Activated CD4-positive, alpha-beta T cell treated with anti-CD3 and anti-CD28 coated beads, Interleukin-2, amount 50 U/mL, for 24 hours (primary cell): ENCODE data around the gene DRC7.
"Not testable (repeated sequence)": the region's sequence is repeated elsewhere in the genome, so short reads cannot be mapped to it uniquely, and the experiment has no call there.

Experiments
- DNase-seq, 2 donors: peaks; one replicate each; pipeline ENCODE4 v3.0.0-alpha.2; 2020; ENCODE audit warnings: low read depth in 1 of 2, low spot score in 1 of 2

The DRC7 gene

GRCh38 chr16:57711993-57712392 is 17.4 kb downstream of the DRC7 start:
- no peak for DNase-seq

GRCh38 chr16:57712569-57712968 is 18.0 kb downstream of the DRC7 start:
- DNase-seq: not testable (repeated sequence)

DNA sequence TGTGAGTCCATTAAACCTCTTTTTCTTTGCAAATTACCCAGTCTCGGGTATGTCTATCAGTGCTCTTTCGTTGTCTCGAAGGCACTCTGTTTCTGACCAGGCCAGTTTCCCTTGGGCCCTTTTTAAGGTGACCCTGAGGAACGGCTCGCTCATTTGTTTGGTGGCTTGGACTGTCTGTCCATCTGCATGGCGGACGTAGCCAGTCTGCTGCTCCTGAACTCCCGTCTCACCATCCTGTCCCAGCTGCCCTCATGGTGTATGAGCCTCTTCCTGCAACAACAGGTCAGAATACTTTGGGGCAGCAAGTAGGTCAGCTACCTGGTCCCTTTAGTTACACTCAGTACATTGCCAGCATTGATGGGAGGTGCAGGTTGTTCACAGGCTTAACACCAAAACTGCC is 19.0 kb downstream of the DRC7 start:
- no peak for DNase-seq

GRCh38 chr16:57714047-57714446 is 19.4 kb downstream of the DRC7 start:
- no peak for DNase-seq

DNA sequence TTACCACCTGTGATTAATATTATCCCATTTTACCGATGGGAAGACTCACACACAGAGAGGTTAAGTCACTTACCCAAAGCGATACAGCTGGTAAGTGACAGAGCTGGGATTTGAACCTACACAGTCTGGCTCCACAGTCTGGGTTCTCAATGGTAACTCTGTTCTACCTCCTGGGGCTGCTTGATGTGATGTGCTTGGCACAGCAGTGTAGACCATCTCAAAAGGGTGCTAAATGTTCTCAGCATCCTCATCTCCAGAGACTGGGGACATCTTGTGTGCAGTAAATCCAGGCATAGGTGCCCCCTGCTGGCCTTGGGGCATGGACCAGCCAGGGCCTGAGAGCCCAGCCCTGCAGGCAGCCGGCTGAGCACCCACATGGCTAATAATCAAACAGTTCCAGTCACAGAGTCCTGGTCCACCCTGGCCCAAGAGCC is 25.6 kb downstream of the DRC7 start:
- DNase-seq: no peak

- no peak for DNase-seq
Measured at GRCh38 chr16:57721356-57722209, 27.0 kb downstream of the DRC7 start.

- no peak for DNase-seq
Measured at GRCh38 chr16:57722210-57722499, 27.5 kb downstream of the DRC7 start.

DNA sequence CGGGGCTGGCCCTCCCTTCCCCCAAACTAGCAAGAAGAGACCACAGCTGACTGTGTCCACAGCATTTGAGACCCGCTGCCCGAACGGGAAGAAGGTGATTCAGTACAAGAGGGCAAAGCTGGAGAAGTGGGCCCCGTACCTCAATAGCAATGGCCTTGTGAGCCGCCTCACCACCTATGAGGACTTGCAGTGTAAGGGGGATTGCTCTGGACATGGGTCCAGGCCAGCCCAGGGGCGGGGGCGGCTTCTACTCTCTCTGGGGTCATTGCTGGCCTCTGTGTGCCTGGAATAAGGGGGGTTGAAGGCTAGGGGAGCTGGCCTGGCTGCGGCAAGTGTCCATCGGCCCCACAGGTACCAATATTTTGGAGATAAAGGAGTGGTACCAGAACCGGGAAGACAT is 28.0 kb downstream of the DRC7 start:
- no peak for DNase-seq

DNA sequence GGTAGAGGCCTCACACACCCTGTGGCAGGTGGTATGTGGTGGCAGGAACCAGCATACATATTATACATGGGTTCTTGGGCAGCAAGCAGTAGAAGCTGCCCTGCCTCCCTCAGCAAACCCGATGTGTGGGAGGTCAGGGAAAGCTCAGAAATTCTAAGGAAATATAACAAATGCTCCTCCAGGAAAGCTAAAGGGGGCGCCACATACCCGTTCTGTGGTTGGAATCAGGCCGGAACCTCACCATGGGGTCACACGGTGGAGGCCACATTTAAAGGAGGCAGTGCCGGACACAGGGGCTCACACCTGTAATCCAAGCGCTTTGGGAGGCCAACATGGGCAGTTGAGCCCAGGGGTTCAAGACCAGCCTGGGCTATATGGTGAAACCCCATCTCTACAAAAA is 28.6 kb downstream of the DRC7 start:
- no peak for DNase-seq

GRCh38 chr16:57724531-57724930 is 29.9 kb downstream of the DRC7 start:
- no peak for DNase-seq

DNA sequence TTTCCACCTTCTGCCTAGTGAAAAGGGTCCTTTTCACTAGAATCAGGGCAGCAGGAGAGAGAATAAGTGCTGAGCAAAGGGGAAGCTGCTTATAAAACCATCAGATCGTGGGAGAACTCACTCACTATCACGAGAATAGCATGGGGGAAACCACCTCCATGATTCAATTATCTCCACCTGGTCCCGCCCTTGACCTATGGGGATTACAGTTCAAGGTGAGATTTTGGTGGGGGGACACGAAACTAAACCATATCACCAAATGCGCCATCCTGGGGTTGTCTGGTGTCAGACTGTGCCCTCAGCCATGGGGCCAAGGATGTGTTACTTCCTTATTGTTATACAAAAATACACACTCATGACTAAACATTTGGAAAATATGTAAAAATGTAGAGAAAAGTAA is 30.5 kb downstream of the DRC7 start:
- no peak for DNase-seq

- no peak for DNase-seq
Measured at GRCh38 chr16:57725554-57725953, 30.9 kb downstream of the DRC7 start.

DNA sequence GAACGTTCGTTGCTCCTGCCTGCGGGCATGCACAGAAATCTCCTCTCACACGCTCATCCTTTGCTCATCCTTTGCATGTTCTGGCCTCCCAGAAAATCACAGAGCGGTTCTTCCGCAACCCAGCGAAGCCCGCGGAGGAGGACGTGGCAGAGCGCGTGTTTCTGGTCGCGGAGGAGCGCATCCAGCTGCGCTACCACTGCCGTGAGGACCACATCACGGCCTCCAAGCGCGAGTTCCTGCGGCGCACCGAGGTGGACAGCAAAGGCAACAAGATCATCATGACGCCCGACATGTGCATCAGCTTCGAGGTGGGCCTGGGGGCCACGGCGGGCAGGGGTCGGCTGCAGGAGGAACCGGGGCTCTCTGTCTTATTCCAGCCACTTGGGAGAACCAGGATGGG is 31.4 kb downstream of the DRC7 start:
- DNase-seq: no peak

DNA sequence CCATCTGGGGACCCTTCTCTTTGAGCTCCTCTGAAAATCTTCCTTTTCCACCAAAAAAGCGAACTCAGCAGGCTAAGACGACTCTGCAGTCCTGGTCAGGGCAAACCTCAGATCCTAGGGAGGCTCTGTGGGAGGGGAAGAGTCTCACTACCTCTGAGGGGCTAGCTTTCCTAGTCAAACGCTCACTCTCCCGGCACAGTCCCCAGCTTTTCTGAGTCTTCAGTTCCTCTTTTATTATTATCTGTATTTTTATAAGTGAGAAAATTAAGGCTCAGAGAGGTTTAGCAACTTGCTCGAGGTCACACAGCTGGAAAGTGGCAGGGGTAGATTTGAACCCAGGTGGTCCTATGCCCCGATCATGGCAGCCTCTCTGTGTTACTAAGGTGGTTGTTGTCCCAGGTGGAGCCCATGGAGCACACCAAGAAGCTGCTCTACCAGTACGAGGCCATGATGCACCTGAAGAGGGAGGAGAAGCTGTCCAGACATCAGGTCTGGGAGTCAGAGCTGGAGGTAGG is 31.9 kb downstream of the DRC7 start:
- DNase-seq: no peak

- DNase-seq: no peak
Measured at GRCh38 chr16:57727610-57728009, 33.0 kb downstream of the DRC7 start.

GRCh38 chr16:57728336-57729181 is 34.0 kb downstream of the DRC7 start:
- no peak for DNase-seq

DNA sequence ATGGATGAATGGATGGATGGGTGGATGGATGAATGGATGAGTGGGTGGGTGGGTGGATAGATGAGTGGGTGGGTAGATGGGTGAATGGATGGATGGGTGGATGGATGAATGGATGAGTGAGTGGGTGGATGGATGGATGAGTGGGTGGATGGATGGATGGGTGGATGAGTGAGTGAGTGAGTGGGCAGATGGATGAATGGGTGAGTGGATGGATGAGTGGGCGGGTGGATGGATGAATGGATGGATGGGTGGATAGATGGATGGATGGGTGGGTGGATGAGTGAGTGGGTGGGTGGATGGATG is 34.5 kb downstream of the DRC7 start:
- DNase-seq: no peak

DNA sequence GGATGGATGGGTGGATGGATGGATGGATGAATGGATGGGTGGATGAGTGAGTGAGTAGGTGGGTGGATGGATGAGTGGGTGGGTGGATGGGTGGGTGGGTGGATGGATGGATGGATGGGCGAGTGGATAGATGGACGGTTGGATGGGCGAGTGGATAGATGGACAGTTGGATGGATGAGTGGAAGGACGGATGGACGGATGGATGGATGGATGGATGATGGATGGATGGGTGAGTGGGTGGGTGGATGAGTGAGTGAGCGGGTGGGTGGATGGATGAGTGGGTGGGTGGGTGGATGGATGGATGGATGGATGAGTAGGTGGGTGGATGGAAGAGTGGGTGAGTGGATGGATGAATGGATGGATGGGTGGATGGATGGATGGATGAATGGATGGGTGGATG is 35.2 kb downstream of the DRC7 start:
- DNase-seq: not testable (repeated sequence)

GRCh38 chr16:57730771-57731730 is 36.4 kb downstream of the DRC7 start:
- DNase-seq: no peak

- DNase-seq: no peak
Measured at GRCh38 chr16:57732037-57732436, 37.4 kb downstream of the DRC7 start.

DNA sequence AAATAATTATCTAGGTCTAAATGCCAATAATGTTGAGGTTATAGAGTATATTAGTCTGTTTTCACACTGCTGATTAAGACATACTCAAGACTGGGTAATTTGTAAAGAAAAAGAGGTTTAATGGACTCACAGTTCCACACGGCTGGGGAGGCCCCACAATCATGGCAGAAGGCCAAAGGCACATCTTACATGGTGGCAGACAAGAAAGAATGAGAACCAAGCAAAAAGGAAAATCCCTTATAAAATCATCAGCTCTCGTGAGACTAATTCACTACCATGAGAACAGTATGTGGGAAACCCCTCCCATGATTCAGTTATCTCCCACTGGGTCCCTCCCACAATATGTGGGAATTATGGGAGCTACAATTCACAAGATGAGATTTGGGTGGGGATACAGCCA is 38.1 kb downstream of the DRC7 start:
- no peak for DNase-seq
